Measurements from ENCODE around the gene PSD2. TPM values are rescaled to one million over a fixed set of nuclear protein-coding genes. Genes with fewer than 3 reads are reported as not detected.

PSD2 gene
- polyA plus RNA-seq, 2 donors = 0.02 to 0.04 TPM

GRCh38 chr5:139869042-139869790, 73.6 kb downstream of the PSD2 start:
- H3K27me3 ChIP-seq (ENCODE audit: control insufficient read depth in 1 of 2, insufficient read depth in 2 of 2, low read length in 2 of 2) = no peaks in the 10 kb centered on the region
- H3K4me1 ChIP-seq (ENCODE audit: control insufficient read depth in 2 of 2, insufficient read depth in 2 of 2, low read length in 1 of 2) = peaks cover 0 to 5% of the 10 kb centered on the region in 2 donors

GRCh38 chr5:139870677-139871076, 75.1 kb downstream of the PSD2 start:
- WGBS, 2 donors = 85 to 100% methylated on average over 1 of the region's 1 CpG
- Histone ChIP-seq H3K27ac (ENCODE audit: low read depth in 2 of 2, low read length in 1 of 2) (no peak overlapping the region), H3K4me1 (ENCODE audit: control insufficient read depth in 2 of 2, insufficient read depth in 2 of 2, low read length in 1 of 2) (peaks cover 0 to 5% of the 10 kb centered on the region in 2 donors), H3K36me3 (ENCODE audit: control insufficient read depth in 2 of 2, insufficient read depth in 2 of 2, low read length in 1 of 2) (no peaks in the 10 kb centered on the region), H3K27me3 (ENCODE audit: control insufficient read depth in 1 of 2, insufficient read depth in 2 of 2, low read length in 2 of 2) (no peaks in the 10 kb centered on the region), H3K4me3 (ENCODE audit: low read depth in 1 of 2, low read length in 2 of 2) (no peak overlapping the region), H3K9me3 (ENCODE audit: control insufficient read depth in 2 of 2, insufficient read depth in 1 of 2, low read depth in 1 of 2, low read length in 1 of 2) (no peaks in the 10 kb centered on the region)

More at GRCh38 chr5:139869042-139869790, 73.6 kb downstream of the PSD2 start:
- WGBS, 2 donors = 60 to 68% methylated on average over 9 of the region's 9 CpGs
- Histone ChIP-seq H3K9me3 (ENCODE audit: control insufficient read depth in 2 of 2, insufficient read depth in 1 of 2, low read depth in 1 of 2, low read length in 1 of 2) (no peaks in the 10 kb centered on the region), H3K4me3 (ENCODE audit: low read depth in 1 of 2, low read length in 2 of 2) (no peak overlapping the region), H3K36me3 (ENCODE audit: control insufficient read depth in 2 of 2, insufficient read depth in 2 of 2, low read length in 1 of 2) (no peaks in the 10 kb centered on the region), H3K27ac (ENCODE audit: low read depth in 2 of 2, low read length in 1 of 2) (no peak overlapping the region)

DNA sequence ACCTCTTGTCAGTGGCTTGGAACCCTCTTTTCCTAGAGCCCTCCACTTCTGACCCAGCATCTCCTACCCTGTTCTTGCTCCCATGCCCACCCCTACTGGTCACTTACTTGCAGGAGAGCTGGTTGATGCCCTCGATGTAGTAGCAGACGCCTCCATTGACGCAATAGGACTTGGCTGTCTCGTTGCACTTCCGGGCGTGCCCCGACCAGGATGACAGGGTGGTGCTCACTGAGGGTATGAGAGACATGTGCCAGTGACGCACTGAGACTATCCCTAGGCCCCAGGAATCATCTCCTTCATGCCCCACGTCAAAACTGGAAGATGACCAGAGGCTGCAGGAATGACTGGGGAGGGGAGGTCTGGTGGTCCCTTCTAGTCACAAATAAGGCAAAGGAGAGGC, 76.0 kb downstream of the PSD2 start:
- no peak overlapping the region for H3K27ac ChIP-seq (ENCODE audit: low read depth in 2 of 2, low read length in 1 of 2)
- H3K4me1 ChIP-seq (ENCODE audit: control insufficient read depth in 2 of 2, insufficient read depth in 2 of 2, low read length in 1 of 2) = peaks cover 0 to 5% of the 10 kb centered on the region in 2 donors
- no peaks in the 10 kb centered on the region for H3K27me3 ChIP-seq (ENCODE audit: control insufficient read depth in 1 of 2, insufficient read depth in 2 of 2, low read length in 2 of 2)
- H3K9me3 ChIP-seq (ENCODE audit: control insufficient read depth in 2 of 2, insufficient read depth in 1 of 2, low read depth in 1 of 2, low read length in 1 of 2) = no peaks in the 10 kb centered on the region
- H3K4me3 ChIP-seq (ENCODE audit: low read depth in 1 of 2, low read length in 2 of 2) = no peak overlapping the region
- WGBS, 2 donors = 67 to 73% methylated on average over 9 of the region's 9 CpGs
- no peaks in the 10 kb centered on the region for H3K36me3 ChIP-seq (ENCODE audit: control insufficient read depth in 2 of 2, insufficient read depth in 2 of 2, low read length in 1 of 2)

GRCh38 chr5:139872052-139872766, 76.6 kb downstream of the PSD2 start:
- no peak overlapping the region for H3K27ac ChIP-seq (ENCODE audit: low read depth in 2 of 2, low read length in 1 of 2)
- H3K4me1 ChIP-seq (ENCODE audit: control insufficient read depth in 2 of 2, insufficient read depth in 2 of 2, low read length in 1 of 2) = peaks cover 0 to 5% of the 10 kb centered on the region in 2 donors
- WGBS, 2 donors = 85% methylated on average over 9 of the region's 9 CpGs

GRCh38 chr5:139872851-139873794, 77.5 kb downstream of the PSD2 start:
- 70% methylated on average over 16 of the region's 16 CpGs for WGBS, 2 donors

More at GRCh38 chr5:139872052-139872766, 76.6 kb downstream of the PSD2 start:
- H3K36me3 ChIP-seq (ENCODE audit: control insufficient read depth in 2 of 2, insufficient read depth in 2 of 2, low read length in 1 of 2) = no peaks in the 10 kb centered on the region
- no peaks in the 10 kb centered on the region for H3K27me3 ChIP-seq (ENCODE audit: control insufficient read depth in 1 of 2, insufficient read depth in 2 of 2, low read length in 2 of 2)
- no peak overlapping the region for H3K4me3 ChIP-seq (ENCODE audit: low read depth in 1 of 2, low read length in 2 of 2)
- H3K9me3 ChIP-seq (ENCODE audit: control insufficient read depth in 2 of 2, insufficient read depth in 1 of 2, low read depth in 1 of 2, low read length in 1 of 2) = no peaks in the 10 kb centered on the region

DNA sequence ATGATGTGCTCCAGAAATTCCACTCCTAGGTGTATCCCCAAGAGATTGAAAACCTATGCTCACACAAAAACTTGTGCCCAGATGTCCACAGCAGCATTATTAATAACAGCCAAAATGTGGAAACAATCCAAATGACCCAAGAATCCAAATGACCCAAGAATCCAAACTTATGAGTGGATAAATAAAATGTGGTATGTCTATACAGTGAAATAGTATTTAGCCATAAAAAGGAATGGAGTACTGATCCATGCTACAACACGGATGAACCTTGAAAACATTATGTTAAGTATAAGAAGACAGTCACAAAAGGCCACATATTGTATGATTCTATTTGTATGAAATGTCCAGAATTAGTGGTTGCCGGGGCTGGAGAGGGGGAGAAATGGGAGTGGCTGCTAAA, 80.3 kb downstream of the PSD2 start:
- WGBS, 2 donors = 73 to 83% methylated on average over 2 of the region's 2 CpGs
- H3K9me3 ChIP-seq (ENCODE audit: control insufficient read depth in 2 of 2, insufficient read depth in 1 of 2, low read depth in 1 of 2, low read length in 1 of 2) = no peaks in the 10 kb centered on the region
- no peak overlapping the region for H3K4me3 ChIP-seq (ENCODE audit: low read depth in 1 of 2, low read length in 2 of 2)
- no peaks in the 10 kb centered on the region for H3K27me3 ChIP-seq (ENCODE audit: control insufficient read depth in 1 of 2, insufficient read depth in 2 of 2, low read length in 2 of 2)
- H3K27ac ChIP-seq (ENCODE audit: low read depth in 2 of 2, low read length in 1 of 2) = no peak overlapping the region
- H3K36me3 ChIP-seq (ENCODE audit: control insufficient read depth in 2 of 2, insufficient read depth in 2 of 2, low read length in 1 of 2) = no peaks in the 10 kb centered on the region
- H3K4me1 ChIP-seq (ENCODE audit: control insufficient read depth in 2 of 2, insufficient read depth in 2 of 2, low read length in 1 of 2) = peaks cover 0 to 9% of the 10 kb centered on the region in 2 donors

More at GRCh38 chr5:139872851-139873794, 77.5 kb downstream of the PSD2 start:
- H3K27me3 ChIP-seq (ENCODE audit: control insufficient read depth in 1 of 2, insufficient read depth in 2 of 2, low read length in 2 of 2) = no peaks in the 10 kb centered on the region
- no peak overlapping the region for H3K4me3 ChIP-seq (ENCODE audit: low read depth in 1 of 2, low read length in 2 of 2)
- peaks cover 0 to 5% of the 10 kb centered on the region in 2 donors for H3K4me1 ChIP-seq (ENCODE audit: control insufficient read depth in 2 of 2, insufficient read depth in 2 of 2, low read length in 1 of 2)
- no peak overlapping the region for H3K27ac ChIP-seq (ENCODE audit: low read depth in 2 of 2, low read length in 1 of 2)
- no peaks in the 10 kb centered on the region for H3K9me3 ChIP-seq (ENCODE audit: control insufficient read depth in 2 of 2, insufficient read depth in 1 of 2, low read depth in 1 of 2, low read length in 1 of 2)
- H3K36me3 ChIP-seq (ENCODE audit: control insufficient read depth in 2 of 2, insufficient read depth in 2 of 2, low read length in 1 of 2) = no peaks in the 10 kb centered on the region

GRCh38 chr5:139877129-139877597, 81.6 kb downstream of the PSD2 start:
- Histone ChIP-seq H3K4me3 (ENCODE audit: low read depth in 1 of 2, low read length in 2 of 2) (no peak overlapping the region), H3K36me3 (ENCODE audit: control insufficient read depth in 2 of 2, insufficient read depth in 2 of 2, low read length in 1 of 2) (no peaks in the 10 kb centered on the region), H3K9me3 (ENCODE audit: control insufficient read depth in 2 of 2, insufficient read depth in 1 of 2, low read depth in 1 of 2, low read length in 1 of 2) (no peaks in the 10 kb centered on the region), H3K27me3 (ENCODE audit: control insufficient read depth in 1 of 2, insufficient read depth in 2 of 2, low read length in 2 of 2) (no peaks in the 10 kb centered on the region), H3K4me1 (ENCODE audit: control insufficient read depth in 2 of 2, insufficient read depth in 2 of 2, low read length in 1 of 2) (peaks cover 0 to 7% of the 10 kb centered on the region in 2 donors), H3K27ac (ENCODE audit: low read depth in 2 of 2, low read length in 1 of 2) (no peak overlapping the region)
- WGBS, 2 donors = 69 to 81% methylated on average over 6 of the region's 6 CpGs

DNA sequence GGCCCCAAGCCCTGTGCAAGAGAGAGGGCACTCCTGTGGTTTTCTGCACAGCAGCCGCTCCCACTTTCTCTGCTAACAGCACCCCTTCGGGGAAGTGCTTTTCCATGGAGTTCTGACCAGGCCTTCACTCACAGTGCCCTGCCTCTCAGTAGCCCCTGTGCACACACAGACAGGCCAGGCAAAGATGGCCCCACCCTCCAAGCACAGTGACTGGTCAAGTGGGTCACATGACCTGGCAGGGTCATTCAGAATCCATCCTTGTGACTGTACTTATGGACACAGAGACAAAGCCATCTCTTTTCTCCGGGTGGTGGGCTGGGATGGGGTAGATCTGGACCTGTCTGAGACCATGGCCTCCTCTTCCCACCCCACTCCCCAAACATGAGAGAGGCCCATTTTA, 82.5 kb downstream of the PSD2 start:
- 96 to 97% methylated on average over 3 of the region's 3 CpGs for WGBS, 2 donors
- no peak overlapping the region for H3K27ac ChIP-seq (ENCODE audit: low read depth in 2 of 2, low read length in 1 of 2)
- H3K4me3 ChIP-seq (ENCODE audit: low read depth in 1 of 2, low read length in 2 of 2) = no peak overlapping the region
- H3K4me1 ChIP-seq (ENCODE audit: control insufficient read depth in 2 of 2, insufficient read depth in 2 of 2, low read length in 1 of 2) = peaks cover 0 to 7% of the 10 kb centered on the region in 2 donors
- no peaks in the 10 kb centered on the region for H3K9me3 ChIP-seq (ENCODE audit: control insufficient read depth in 2 of 2, insufficient read depth in 1 of 2, low read depth in 1 of 2, low read length in 1 of 2)
- H3K27me3 ChIP-seq (ENCODE audit: control insufficient read depth in 1 of 2, insufficient read depth in 2 of 2, low read length in 2 of 2) = no peaks in the 10 kb centered on the region
- H3K36me3 ChIP-seq (ENCODE audit: control insufficient read depth in 2 of 2, insufficient read depth in 2 of 2, low read length in 1 of 2) = no peaks in the 10 kb centered on the region
